GM10847 (cell line): ENCODE measurements around the gene KLHL2.

ENCODE experiments used
- POLR2A ChIP-seq: IDR thresholded peaks from 2 replicates; pipeline ENCODE4 v1.6.1; 2011; ENCODE audit not compliant: insufficient read length; ENCODE audit errors: extremely low read depth

Gene KLHL2

GRCh38 chr4:165325732-165326512 lies 118.6 kb downstream of the KLHL2 start:
- no peak for TF ChIP-seq POLR2A

GRCh38 chr4:165326831-165327210 lies 119.5 kb downstream of the KLHL2 start:
- TF ChIP-seq POLR2A: no peak

- TF ChIP-seq POLR2A: peak; percentile 74
These were observed 120.1 kb downstream of the KLHL2 start, which contains the start of gene MSMO1 for GRCh38 chr4:165327211-165328100. MSMO1 (plus strand) TSS chr4:165327669; CDS start chr4:165333371, 5,702 bp downstream.

GRCh38 chr4:165328101-165328425 lies 120.7 kb downstream of the KLHL2 start:
- TF ChIP-seq POLR2A: no peak

- no peak for TF ChIP-seq POLR2A
These were observed 121.3 kb downstream of the KLHL2 start for GRCh38 chr4:165328708-165329107.

- no peak for TF ChIP-seq POLR2A
These were observed 122.7 kb downstream of the KLHL2 start for GRCh38 chr4:165330071-165330470.

- TF ChIP-seq POLR2A: no peak
These were observed 123.3 kb downstream of the KLHL2 start for GRCh38 chr4:165330666-165331065.

GRCh38 chr4:165331359-165331758 lies 124.0 kb downstream of the KLHL2 start:
- TF ChIP-seq POLR2A: no peak

GRCh38 chr4:165331823-165332222 lies 124.5 kb downstream of the KLHL2 start:
- TF ChIP-seq POLR2A: no peak

GRCh38 chr4:165332502-165332901 lies 125.1 kb downstream of the KLHL2 start:
- no peak for TF ChIP-seq POLR2A

GRCh38 chr4:165335163-165335703 lies 127.9 kb downstream of the KLHL2 start:
- TF ChIP-seq POLR2A: no peak

- TF ChIP-seq POLR2A: no peak
These were observed 129.4 kb downstream of the KLHL2 start for GRCh38 chr4:165336743-165337142.

- no peak for TF ChIP-seq POLR2A
These were observed 136.2 kb downstream of the KLHL2 start for GRCh38 chr4:165343353-165344191.

- TF ChIP-seq POLR2A: no peak
These were observed 138.5 kb downstream of the KLHL2 start for GRCh38 chr4:165345666-165346417.
